ELF-1 (cell line): ENCODE results near the gene NTF3.
A peak's percentile ranks its signal among the peaks of the same experiment; 100 is the strongest.

Experiments
- DNase-seq: peaks from one replicate; pipeline ENCODE4 v3.0.0-alpha.2; 2016; ENCODE audit warnings: low read depth, low spot score

The NTF3 gene

GRCh38 chr12:5432011-5432400 lies at the start of gene NTF3:
Gene NTF3, plus strand, starts transcription at chr12:5432108. Its CDS starts 217 bp downstream, at chr12:5432325.
- DNase-seq, result peak; percentile 64

GRCh38 chr12:5384015-5384414 lies 47.9 kb upstream of the NTF3 start:
- DNase-seq, result no peak

- no peak for DNase-seq
These were observed 43.0 kb upstream of the NTF3 start for GRCh38 chr12:5388581-5389535.

- no peak for DNase-seq
These were observed 41.6 kb upstream of the NTF3 start for GRCh38 chr12:5390174-5390799.

GRCh38 chr12:5391653-5392052 lies 40.3 kb upstream of the NTF3 start:
- DNase-seq, result no peak

- DNase-seq, result no peak
These were observed 38.9 kb upstream of the NTF3 start for GRCh38 chr12:5392961-5393360.

GRCh38 chr12:5395443-5396271 lies 36.3 kb upstream of the NTF3 start:
- DNase-seq, result peak; percentile 25

GRCh38 chr12:5396541-5396940 lies 35.4 kb upstream of the NTF3 start:
- DNase-seq, result no peak

GRCh38 chr12:5399266-5399665 lies 32.6 kb upstream of the NTF3 start:
- no peak for DNase-seq

GRCh38 chr12:5402009-5402935 lies 29.6 kb upstream of the NTF3 start:
- DNase-seq, result no peak

GRCh38 chr12:5403411-5403810 lies 28.5 kb upstream of the NTF3 start:
- DNase-seq, result no peak

GRCh38 chr12:5407034-5407856 lies 24.7 kb upstream of the NTF3 start:
- peak; percentile 23 for DNase-seq

- DNase-seq, result no peak
These were observed 22.3 kb upstream of the NTF3 start for GRCh38 chr12:5409619-5410018.

- no peak for DNase-seq
These were observed 15.3 kb upstream of the NTF3 start for GRCh38 chr12:5416571-5416970.

GRCh38 chr12:5417500-5417899 lies 14.4 kb upstream of the NTF3 start:
- no peak for DNase-seq

- DNase-seq, result peak; percentile 62
These were observed 3.3 kb upstream of the NTF3 start for GRCh38 chr12:5428332-5429221.

GRCh38 chr12:5429741-5430557 lies 2.0 kb upstream of the NTF3 start:
- DNase-seq, result peak; percentile 79
